H9 (cell line): ENCODE data around the gene TLL2. TPM values are rescaled to one million over a fixed set of nuclear protein-coding genes. Genes with fewer than 3 reads are reported as not detected.
A peak's percentile ranks its signal among the peaks of the same experiment; 100 is the strongest.

Experiments
- DNase-seq: peaks from one replicate; pipeline ENCODE4 v3.0.0-alpha.2; 2017
- H2AFZ ChIP-seq: one replicate; pipeline ENCODE4 v1.6.1; 2013; ENCODE audit warnings: mild to moderate bottlenecking, low read length, control low read depth, moderate library complexity
- H2AK5ac ChIP-seq: 2 replicates; pipeline ENCODE4 v1.6.1; 2013; ENCODE audit warnings: low read length, control low read depth, mixed read lengths; ENCODE audit not compliant: insufficient read length
- H2BK120ac ChIP-seq: one replicate; pipeline ENCODE4 v1.6.1; 2013; ENCODE audit warnings: low read depth, mild to moderate bottlenecking, low read length, control low read depth, inconsistent platforms; ENCODE audit not compliant: poor library complexity, severe bottlenecking
- H2BK12ac ChIP-seq: 2 replicates; pipeline ENCODE4 v1.6.1; 2013; ENCODE audit warnings: low read length, control low read depth, mixed read lengths, low read depth; ENCODE audit not compliant: insufficient read length
- H2BK15ac ChIP-seq: 2 replicates; pipeline ENCODE4 v1.6.1; 2013; ENCODE audit warnings: low read depth, low read length, control low read depth
- H2BK20ac ChIP-seq: one replicate; pipeline ENCODE4 v1.6.1; 2013; ENCODE audit warnings: low read depth, mild to moderate bottlenecking, low read length, control low read depth, inconsistent platforms; ENCODE audit not compliant: poor library complexity, severe bottlenecking
- H2BK5ac ChIP-seq: 2 replicates; pipeline ENCODE4 v1.6.1; 2013; ENCODE audit warnings: low read length, control low read depth, mixed read lengths; ENCODE audit not compliant: insufficient read length
- H3K14ac ChIP-seq: 2 replicates; pipeline ENCODE4 v1.6.1; 2013; ENCODE audit warnings: low read length, control low read depth; ENCODE audit not compliant: insufficient read depth
- H3K18ac ChIP-seq: 2 replicates; pipeline ENCODE4 v1.6.1; 2013; ENCODE audit warnings: low read depth, mild to moderate bottlenecking, mixed read lengths, low read length, control low read depth; ENCODE audit not compliant: insufficient read length
- H3K23ac ChIP-seq: 2 replicates; pipeline ENCODE4 v1.6.1; 2013; ENCODE audit warnings: low read length, control low read depth, mixed read lengths, low read depth; ENCODE audit not compliant: insufficient read length
- H3K23me2 ChIP-seq: 2 replicates; pipeline ENCODE4 v1.6.1; 2013; ENCODE audit warnings: low read depth, mild to moderate bottlenecking, mixed read lengths, low read length, control low read depth; ENCODE audit not compliant: insufficient read length, poor library complexity, severe bottlenecking
- H3K27ac ChIP-seq: 2 replicates; pipeline ENCODE4 v1.5.1; 2013; ENCODE audit warnings: low read length, control low read depth, mixed read lengths, low read depth; ENCODE audit not compliant: insufficient read length
- H3K27me3 ChIP-seq: 2 replicates; pipeline ENCODE4 v1.6.1; 2013; ENCODE audit warnings: low read length, control low read depth, inconsistent platforms; ENCODE audit not compliant: insufficient read depth
- H3K4ac ChIP-seq: 2 replicates; pipeline ENCODE4 v1.6.1; 2013; ENCODE audit warnings: low read depth, mild to moderate bottlenecking, control low read depth, inconsistent platforms, low read length, moderate library complexity
- H3K4me1 ChIP-seq: 2 replicates; pipeline ENCODE4 v1.6.1; 2013; ENCODE audit warnings: low read length, control low read depth, inconsistent platforms; ENCODE audit not compliant: insufficient read depth
- H3K4me2 ChIP-seq: 2 replicates; pipeline ENCODE4 v1.6.1; 2013; ENCODE audit warnings: low read length, control low read depth, mixed read lengths; ENCODE audit not compliant: insufficient read length, insufficient read depth
- H3K56ac ChIP-seq: 2 replicates; pipeline ENCODE4 v1.6.1; 2013; ENCODE audit warnings: low read depth, mild to moderate bottlenecking, mixed read lengths, low read length, control low read depth; ENCODE audit not compliant: insufficient read length
- H3K79me1 ChIP-seq: 2 replicates; pipeline ENCODE4 v1.6.1; 2013; ENCODE audit warnings: low read depth, mild to moderate bottlenecking, moderate library complexity, low read length, control low read depth, inconsistent platforms; ENCODE audit not compliant: insufficient read depth, poor library complexity, severe bottlenecking
- H3K79me2 ChIP-seq: 2 replicates; pipeline ENCODE4 v1.6.1; 2013; ENCODE audit warnings: low read length, control low read depth, inconsistent platforms; ENCODE audit not compliant: insufficient read depth
- H3K9ac ChIP-seq: 2 replicates; pipeline ENCODE4 v1.6.1; 2013; ENCODE audit warnings: low read length, control low read depth, mixed read lengths; ENCODE audit not compliant: insufficient read length; ENCODE audit errors: extremely low read depth
- H3K9me3 ChIP-seq: one replicate; pipeline ENCODE4 v1.6.1; 2013; ENCODE audit warnings: low read depth, low read length, inconsistent platforms; ENCODE audit not compliant: control insufficient read depth
- H3T11ph ChIP-seq: one replicate; pipeline ENCODE4 v1.6.1; 2013; ENCODE audit warnings: mild to moderate bottlenecking, low read length, control low read depth, inconsistent platforms
- H4K20me1 ChIP-seq: one replicate; pipeline ENCODE4 v1.6.1; 2013; ENCODE audit not compliant: control insufficient read depth, insufficient read length, insufficient read depth
- H4K5ac ChIP-seq: 2 replicates; pipeline ENCODE4 v1.6.1; 2013; ENCODE audit warnings: low read depth, mild to moderate bottlenecking, mixed read lengths, low read length, control low read depth; ENCODE audit not compliant: insufficient read length
- H4K8ac ChIP-seq: replicated peaks from 2 replicates; pipeline ENCODE4 v1.6.1; 2013; ENCODE audit warnings: low read length, control low read depth, mixed read lengths, low read depth; ENCODE audit not compliant: insufficient read length
- H4K91ac ChIP-seq: 2 replicates; pipeline ENCODE4 v1.6.1; 2013; ENCODE audit warnings: low read depth, mild to moderate bottlenecking, moderate library complexity, mixed read lengths, low read length, control low read depth; ENCODE audit not compliant: insufficient read length
- H3K27ac Mint-ChIP-seq, 3 experiments: 2 replicates in 2 of 3; 3 replicates in 1 of 3; pipeline ENCODE4 v1.8.0; 2020 to 2021; ENCODE audit warnings: mixed read lengths in 3 of 3, mild to moderate bottlenecking in 1 of 3, moderate library complexity in 1 of 3
- H3K27me3 Mint-ChIP-seq: 2 replicates; pipeline ENCODE4 v1.8.0; 2021; ENCODE audit warnings: low read depth, mild to moderate bottlenecking, moderate library complexity, mixed read lengths
- H3K36me3 Mint-ChIP-seq, 3 experiments: 2 replicates in 2 of 3; 3 replicates in 1 of 3; pipeline ENCODE4 v1.8.0; 2020 to 2021; ENCODE audit warnings: low read depth in 3 of 3, mixed read lengths in 3 of 3; ENCODE audit not compliant: insufficient read depth in 1 of 3
- H3K4me1 Mint-ChIP-seq, 2 experiments: 2 replicates each; pipeline ENCODE4 v1.8.0; 2020; ENCODE audit warnings: mixed read lengths in 2 of 2
- H3K4me3 Mint-ChIP-seq, 2 experiments: 2 replicates in 1 of 2; 3 replicates in 1 of 2; pipeline ENCODE4 v1.8.0; 2020 to 2021; ENCODE audit warnings: mild to moderate bottlenecking in 2 of 2, mixed read lengths in 2 of 2, moderate library complexity in 1 of 2
- H3K9me3 Mint-ChIP-seq, 2 experiments: 2 replicates in 1 of 2; 3 replicates in 1 of 2; pipeline ENCODE4 v1.8.0; 2020; ENCODE audit warnings: mild to moderate bottlenecking in 2 of 2, mixed read lengths in 2 of 2, moderate library complexity in 1 of 2
- CTCF ChIP-seq: fragments of 200-600 bp; sonication (generic); conservative IDR thresholded peaks from 3 replicates; pipeline ENCODE4 v1.8.0; 2021; ENCODE audit warnings: antibody characterized with exemption, mild to moderate bottlenecking
- WGBS: extraction: QIAGEN DNeasy Blood & Tissue Kit; methylation state at CpG from one replicate; pipeline ENCODE4 v1.1.7; 2013; ENCODE audit warnings: missing lambda C conversion rate, low lambda C conversion rate, mixed read lengths; ENCODE audit not compliant: insufficient read length; ENCODE audit errors: extremely low coverage; 5-methylcytosine and 5-hydroxymethylcytosine counted together
- total RNA-seq: library from RNA; stranded (reverse); gene quantifications from 2 replicates; pipeline ENCODE4 v1.2.1, GENCODE V29; 2021

Gene TLL2
- total RNA-seq, 1 experiment from 2014 or later = 1.4 TPM

DNA sequence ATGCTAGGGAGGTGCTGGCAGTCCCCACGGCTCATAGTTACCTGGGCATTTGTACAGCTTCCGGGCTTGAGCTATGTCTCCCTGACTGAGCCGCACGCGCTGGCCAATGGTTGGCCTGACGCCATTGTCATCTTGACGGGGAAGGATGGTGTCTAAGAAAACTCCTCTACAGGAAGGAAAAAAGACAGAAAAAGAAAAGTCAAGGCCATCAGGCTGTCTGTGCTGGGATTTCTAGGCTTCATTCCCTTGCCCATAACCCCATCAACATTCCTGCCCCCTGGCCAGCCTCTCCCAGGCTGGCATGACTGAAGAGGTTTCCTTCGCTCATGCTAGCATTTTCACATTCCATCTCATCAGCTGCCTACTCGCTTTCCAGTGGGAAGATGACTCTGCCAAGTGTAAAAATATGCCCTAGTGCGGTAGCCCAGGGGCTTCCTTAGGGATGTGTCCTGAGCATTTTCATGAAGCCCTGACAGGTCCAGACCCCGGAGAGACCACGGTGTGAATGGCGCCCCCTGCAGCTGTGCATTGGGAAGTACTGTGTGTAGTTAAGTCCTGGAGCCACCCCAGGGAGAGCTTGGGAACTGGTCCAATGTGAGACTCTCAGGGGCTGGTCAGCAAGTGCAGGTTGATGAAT lies 100.5 kb downstream of the TLL2 start:
- Histone ChIP-seq H2BK5ac (no peak overlapping the region), H3K27me3 (no peaks in the 10 kb centered on the region), H2BK120ac (no peak overlapping the region), H2AFZ (no peak overlapping the region), H3K4me1 (no peaks in the 10 kb centered on the region; the same call in 1 of the 2 replicates), H3K4ac (no peak overlapping the region), H3K9me3 (no peaks in the 10 kb centered on the region), H3K79me2 (no peaks in the 10 kb centered on the region), H2BK12ac (no peak overlapping the region), H3K56ac (no peak overlapping the region), H3K79me1 (no peaks in the 10 kb centered on the region), H3K18ac (no peak overlapping the region), H2BK15ac (no peak overlapping the region), H3K9ac (no peak overlapping the region), H2AK5ac (no peak overlapping the region), H2BK20ac (no peak overlapping the region), H3K4me2 (no peak overlapping the region), H3K23ac (no peak overlapping the region), H4K8ac (no peak overlapping the region), H4K91ac (no peak overlapping the region), H4K20me1 (peaks cover 2% of the 10 kb centered on the region), H3K27ac (no peak overlapping the region), H3K14ac (no peak overlapping the region), H3T11ph (no peak overlapping the region), H3K23me2 (no peaks in the 10 kb centered on the region), H4K5ac (no peak overlapping the region)
- DNase-seq = no peak
- Mint-ChIP-seq H3K27ac (no peak overlapping the region), H3K36me3 (no peaks in the 10 kb centered on the region), H3K4me3 (no peak overlapping the region), H3K9me3 (no peaks in the 10 kb centered on the region), H3K27me3 (no peaks in the 10 kb centered on the region), H3K4me1 (peaks cover 3 to 5% of the 10 kb centered on the region in 2 experiments; a peak in 3 of 4 replicates)
- TF ChIP-seq CTCF = peak; percentile 73
- no CpG with 5 or more reads among the region's 13 CpGs for WGBS
